GM19025 (cell line): Measurements from ENCODE around the gene NR2E3.

Source experiments
- ATAC-seq: cut with Tn5 transposase; IDR thresholded peaks from one replicate; pipeline ENCODE4 v1.9.1; 2021; ENCODE audit warnings: mild to moderate bottlenecking, low read depth, moderate library complexity; ENCODE audit not compliant: unreplicated experiment

NR2E3 gene

GRCh38 chr15:71810256-71811035 lies at the start of gene NR2E3:
NR2E3 (plus strand) TSS chr15:71810554; CDS start chr15:71810744, 190 bp downstream.
- no peak for ATAC-seq

GRCh38 chr15:71760852-71761251 lies 49.5 kb upstream of the NR2E3 start:
- ATAC-seq, result no peak

- ATAC-seq, result no peak
Measured at GRCh38 chr15:71761649-71762048, 48.7 kb upstream of the NR2E3 start.

- ATAC-seq, result no peak
Measured at GRCh38 chr15:71768184-71768583, 42.2 kb upstream of the NR2E3 start.

DNA sequence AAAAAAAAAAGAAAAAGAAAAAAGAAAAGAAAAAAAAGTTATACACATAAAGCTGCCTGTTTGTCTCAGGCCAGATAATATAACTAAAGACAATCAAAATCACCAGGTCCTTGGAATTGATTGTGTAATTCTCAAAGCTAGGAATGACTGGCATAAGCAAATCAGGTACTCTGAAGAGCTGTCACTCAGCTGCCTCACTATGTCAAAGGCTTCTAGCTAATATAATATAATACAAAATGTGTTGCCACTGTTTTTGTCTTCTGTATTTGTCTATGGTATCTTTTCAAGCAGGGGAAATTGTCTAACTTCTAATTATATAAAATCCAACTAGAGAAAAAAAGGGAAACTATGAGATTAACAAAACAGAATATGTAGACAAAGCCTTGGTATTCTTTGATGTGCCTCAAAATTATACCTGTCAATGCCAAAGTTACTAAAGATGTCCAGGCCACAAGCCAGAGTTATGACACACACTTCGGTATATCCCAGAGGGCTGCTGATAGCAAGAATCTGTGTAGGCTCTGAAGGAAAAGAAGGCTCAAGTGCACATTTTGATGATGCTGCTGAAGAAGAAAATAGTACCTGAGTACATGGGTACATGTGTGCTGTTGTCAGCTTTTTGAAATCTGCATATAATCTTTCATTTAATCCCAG lies 37.0 kb upstream of the NR2E3 start:
- no peak for ATAC-seq

DNA sequence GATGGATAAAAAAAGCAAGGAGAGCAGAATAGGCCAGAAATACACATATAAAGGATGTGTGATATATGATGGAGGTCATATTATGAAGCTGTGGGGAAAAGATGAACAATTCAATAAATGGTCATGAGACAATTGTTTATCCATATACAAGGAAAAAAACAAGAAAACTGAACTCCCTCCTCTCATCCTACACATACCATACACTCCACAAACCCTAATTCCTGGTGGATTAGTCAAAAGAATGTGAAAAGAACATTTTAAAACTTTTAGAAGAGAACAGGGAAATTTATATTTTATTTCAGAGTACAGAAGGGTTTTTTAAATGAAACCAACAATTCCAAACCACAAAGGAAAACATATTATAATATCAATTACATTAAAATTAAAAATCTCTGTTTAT lies 34.5 kb upstream of the NR2E3 start:
- no peak for ATAC-seq

DNA sequence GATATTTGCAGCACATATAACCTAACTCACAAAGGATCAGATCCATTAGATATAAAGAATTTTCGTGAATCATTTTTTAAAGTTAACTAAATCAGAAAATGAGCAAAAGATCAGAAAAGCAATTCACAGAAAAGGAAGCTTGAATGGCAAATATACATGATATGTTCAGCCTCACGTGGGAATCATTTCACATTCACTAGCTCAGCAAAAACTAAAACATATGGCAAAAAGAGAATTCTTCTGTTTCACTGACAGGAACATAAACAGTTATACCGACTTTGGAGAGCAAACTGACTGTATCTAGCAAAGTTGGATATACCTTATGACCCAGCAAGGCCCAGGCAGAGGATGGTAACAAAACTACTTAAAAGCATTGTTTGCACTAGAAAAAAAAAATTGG lies 34.0 kb upstream of the NR2E3 start:
- ATAC-seq, result no peak

DNA sequence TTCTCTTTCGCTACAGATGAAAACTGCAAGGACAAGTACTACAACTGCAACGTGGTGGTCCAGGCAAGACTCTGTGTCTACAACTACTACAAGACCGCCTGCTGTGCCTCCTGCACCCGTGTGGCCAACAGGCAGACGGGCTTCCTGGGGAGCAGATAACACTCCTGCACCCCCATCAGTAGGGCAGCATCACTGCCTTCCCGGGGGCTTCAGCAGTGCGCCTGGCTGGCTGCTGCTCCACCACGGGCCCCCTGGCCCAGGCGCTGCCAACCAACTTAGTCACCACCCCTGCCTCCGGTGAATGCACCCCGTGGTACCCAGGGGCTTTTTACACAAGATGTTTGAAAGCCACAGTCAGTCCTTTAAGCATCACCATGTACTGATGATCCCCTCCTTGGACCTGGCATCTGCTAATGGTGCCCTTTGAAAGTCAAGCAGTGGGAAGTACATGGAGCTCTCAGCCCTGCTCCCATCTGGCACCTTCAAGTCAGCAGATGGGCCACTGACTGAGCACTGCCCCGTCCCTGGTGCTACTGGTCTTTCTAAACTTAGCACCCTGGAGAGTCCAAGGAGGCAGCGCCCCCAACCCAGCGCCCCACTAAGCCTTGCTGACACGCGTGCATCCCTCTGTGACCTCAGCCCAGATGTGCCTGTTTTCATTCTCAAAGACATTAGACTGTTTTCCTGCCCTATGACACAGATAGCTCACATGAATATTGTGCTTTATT lies 33.0 kb upstream of the NR2E3 start:
- ATAC-seq, result no peak

DNA sequence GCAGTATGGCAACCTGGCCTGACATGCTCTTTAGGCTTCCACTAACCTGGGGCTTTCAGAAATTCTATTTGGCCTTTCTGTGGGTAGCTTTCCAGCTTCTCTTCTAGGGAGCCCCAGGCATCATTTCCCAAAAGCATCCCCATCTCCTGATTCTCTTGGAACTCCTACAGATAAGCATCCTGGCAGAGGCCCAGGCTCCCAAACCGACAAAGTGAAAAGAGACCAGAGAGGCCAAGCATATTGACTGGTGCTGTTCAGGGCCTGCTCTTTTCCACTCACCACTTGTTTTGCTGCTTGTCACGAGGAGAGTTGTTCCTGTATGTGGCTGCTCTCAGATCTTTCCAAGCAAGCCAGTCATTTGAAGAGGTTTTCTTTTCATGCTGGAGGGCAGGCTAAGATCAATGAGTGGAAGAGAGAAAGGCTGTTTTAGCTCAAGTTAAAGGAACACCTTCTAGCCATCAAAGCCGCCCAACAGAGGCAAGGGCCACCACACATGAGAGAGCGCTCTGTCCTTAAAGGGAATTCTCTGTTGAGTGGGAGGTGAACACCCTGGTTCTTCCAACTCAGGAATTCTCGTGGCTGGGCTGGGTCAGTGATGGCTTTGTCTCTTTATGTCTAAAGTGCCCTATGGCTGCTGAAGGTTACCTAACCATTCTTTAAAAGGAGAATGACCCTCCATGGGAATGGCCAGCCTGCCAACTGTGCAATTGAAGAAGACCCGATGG lies 31.1 kb upstream of the NR2E3 start:
- ATAC-seq, result no peak

DNA sequence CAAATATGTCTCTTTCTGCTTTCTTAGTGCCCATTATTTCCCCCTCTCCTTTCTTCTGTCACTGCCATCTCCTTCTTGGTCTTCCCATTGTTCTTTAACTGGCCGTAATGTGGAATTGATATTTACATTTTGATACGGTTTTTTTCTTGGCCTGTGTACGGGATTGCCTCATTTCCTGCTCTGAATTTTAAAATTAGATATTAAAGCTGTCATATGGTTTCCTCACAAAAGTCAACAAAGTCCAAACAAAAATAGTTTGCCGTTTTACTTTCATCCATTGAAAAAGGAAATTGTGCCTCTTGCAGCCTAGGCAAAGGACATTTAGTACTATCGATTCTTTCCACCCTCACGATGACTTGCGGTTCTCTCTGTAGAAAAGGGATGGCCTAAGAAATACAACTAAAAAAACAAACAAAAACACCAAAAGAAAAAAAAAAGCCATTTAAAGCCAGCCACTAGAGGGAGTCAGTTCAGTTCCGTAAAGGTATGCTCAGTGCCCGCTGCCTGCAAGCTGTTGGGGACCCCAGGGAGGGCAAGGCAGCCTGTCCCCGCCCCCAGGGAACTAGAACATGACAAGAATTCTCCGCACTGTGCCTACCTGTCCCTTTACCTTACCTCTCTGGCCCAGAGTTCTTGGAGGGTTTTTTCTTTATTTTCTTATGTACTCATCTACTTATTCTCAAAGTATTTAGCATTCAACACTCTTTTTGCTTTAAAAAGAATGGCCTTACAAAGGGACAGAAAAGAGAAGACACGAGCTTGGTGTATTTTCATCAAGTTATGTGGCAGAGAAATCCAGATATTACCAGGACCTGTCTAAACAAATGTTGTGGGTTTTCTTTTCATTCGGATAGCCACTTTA lies 30.0 kb upstream of the NR2E3 start:
- ATAC-seq, result no peak

- no peak for ATAC-seq
Measured at GRCh38 chr15:71781179-71781964, 29.0 kb upstream of the NR2E3 start.

DNA sequence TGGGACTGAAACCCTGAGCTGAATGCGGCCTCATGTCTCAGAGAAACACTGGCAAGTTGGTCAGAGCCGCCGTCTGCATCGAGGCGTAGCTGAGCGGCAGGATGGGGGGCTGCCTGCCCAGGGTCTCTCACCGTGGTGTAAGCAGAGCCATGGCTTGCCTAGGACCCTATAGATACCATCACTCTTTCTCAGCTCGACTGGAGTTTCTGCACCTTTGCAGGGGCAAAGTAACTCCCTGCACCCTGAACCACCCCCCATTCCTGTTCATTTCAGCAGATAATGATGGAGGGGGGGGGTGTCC lies 28.4 kb upstream of the NR2E3 start:
- ATAC-seq, result no peak

DNA sequence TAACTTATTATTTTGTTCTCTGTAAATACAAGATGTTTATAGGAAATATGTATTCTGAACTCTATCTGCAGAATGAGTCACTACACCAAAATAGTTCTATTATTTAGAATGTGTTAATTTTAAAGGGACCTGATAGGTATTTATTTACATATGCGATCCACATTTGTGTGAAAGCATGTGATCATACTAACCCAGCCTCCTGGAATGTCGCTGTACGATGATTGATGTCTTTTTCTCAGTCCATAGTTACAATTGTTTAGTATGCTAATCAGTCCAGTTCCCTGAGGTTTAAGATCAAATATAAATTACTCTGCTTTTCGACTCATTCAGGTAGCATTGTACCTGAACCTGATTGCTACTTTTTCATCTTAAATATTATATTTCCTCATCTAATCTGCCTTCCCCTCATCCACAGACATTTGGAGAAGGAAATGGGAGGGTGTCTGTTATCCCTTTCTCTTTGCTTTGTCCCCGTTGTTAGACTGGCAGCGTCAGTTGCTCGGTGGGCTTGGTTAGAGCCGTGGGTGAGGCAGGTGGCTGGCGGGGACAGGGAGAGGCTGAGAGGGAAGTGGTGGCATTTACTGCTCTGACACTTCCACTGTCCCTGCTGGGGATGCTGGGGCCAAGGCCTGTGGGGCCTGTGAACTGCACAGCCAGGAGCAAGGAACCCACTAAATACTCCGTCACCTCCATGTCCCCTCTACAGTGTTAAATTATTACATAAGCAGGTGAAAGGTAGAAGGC lies 27.8 kb upstream of the NR2E3 start:
- no peak for ATAC-seq

DNA sequence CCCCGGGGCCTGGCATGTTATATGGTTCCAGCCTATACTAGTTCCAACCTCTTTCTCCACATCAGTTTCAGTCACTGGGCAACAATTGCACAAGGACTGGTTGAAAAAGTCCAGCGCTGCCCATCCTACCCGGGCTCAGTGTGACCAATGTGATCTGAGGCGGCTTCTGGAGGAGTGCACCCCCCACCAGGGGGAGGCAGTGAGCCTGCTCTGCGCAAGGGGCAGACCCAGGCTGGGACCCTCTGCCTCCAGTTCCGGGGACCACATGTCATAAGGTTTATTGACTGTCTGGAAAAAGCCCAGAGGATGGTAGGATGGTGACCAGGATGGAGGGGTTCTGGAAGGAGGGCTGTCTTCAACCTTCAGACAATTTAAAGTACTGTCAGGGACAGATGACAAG lies 25.6 kb upstream of the NR2E3 start:
- ATAC-seq, result no peak

- ATAC-seq, result no peak
Measured at GRCh38 chr15:71785996-71786395, 24.4 kb upstream of the NR2E3 start.

GRCh38 chr15:71786673-71787072 lies 23.7 kb upstream of the NR2E3 start:
- no peak for ATAC-seq

DNA sequence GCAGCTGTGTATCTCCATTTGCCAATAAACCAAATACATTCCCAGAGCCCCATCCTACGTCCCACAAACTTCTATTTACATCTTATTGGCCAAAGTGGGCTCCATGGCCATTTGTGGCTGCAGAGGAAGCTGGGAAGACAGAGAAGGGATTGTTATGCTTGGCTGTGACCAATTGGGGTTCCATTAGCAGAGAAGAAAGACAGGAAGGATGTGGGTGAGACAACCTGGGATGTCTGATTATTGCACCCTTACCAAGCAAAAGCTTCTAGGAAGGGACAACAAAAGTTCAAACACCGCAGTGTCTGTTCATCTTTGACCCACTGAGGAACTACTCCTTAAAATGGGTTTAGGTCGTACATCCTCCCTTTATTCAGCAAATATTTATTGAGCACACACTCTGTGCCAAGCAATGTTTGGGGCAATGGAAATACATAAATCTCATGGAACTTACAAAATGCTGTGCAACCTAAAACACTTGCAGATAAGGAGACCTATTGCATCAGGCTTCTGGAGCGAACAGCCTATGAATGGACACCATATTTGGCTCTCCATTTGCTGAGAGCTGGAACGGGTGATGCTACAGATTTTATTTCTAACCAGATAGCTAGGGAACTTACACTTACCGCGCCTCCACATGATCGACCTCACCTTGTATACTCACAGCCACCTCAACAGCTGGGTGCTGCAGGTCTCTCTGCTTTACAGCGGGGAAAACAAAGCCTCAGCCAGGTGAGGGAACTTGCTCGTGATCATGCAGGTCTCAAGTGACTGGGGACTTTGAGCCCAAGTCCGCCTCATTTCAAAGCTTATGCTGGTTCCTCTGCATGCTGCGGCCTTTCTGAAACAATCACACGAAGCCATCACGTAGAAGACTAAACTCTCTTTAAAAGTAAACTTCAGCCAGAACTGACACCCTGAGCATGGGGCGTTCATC lies 21.4 kb upstream of the NR2E3 start:
- no peak for ATAC-seq

DNA sequence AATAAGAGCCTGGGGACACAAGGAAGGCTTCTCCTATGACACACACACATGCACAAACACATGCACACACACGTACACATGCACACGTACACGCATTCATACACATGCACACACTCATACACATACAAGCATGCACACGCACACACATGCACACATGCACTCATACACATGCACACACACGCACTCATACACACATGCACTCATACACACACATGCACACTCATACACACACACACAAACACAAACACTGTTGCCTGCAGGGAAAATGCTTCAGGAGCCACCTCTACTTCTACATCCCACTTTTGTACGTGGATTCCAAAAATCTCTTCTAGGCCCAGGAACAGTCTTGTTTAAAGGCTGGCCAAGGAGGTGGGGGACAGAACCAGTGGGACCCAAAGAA lies 20.7 kb upstream of the NR2E3 start:
- no peak for ATAC-seq
